Renal pelvis (tissue), 4 donors: Measurements from ENCODE around the gene SLC66A2. TPM values are rescaled to one million over a fixed set of nuclear protein-coding genes. Genes with fewer than 3 reads are reported as not detected.
A peak's percentile ranks its signal among the peaks of the same experiment; 100 is the strongest.
"Not testable (repeated sequence)": the region's sequence is repeated elsewhere in the genome, so short reads cannot be mapped to it uniquely, and the experiment has no call there.

Source experiments
- DNase-seq: peaks from one replicate; pipeline ENCODE4 v3.0.0-alpha.2; 2013
- polyA plus RNA-seq, 3 donors: library from polyadenylated mRNA; unstranded; fragments of 120-200 nt; gene quantifications; one replicate each; pipeline ENCODE4 v1.2.1, GENCODE V29; 2013; ENCODE audit not compliant: insufficient read length in 3 of 3

SLC66A2 gene
- polyA plus RNA-seq, 3 donors = 27.0 to 32.7 (median 31.0) TPM

DNA sequence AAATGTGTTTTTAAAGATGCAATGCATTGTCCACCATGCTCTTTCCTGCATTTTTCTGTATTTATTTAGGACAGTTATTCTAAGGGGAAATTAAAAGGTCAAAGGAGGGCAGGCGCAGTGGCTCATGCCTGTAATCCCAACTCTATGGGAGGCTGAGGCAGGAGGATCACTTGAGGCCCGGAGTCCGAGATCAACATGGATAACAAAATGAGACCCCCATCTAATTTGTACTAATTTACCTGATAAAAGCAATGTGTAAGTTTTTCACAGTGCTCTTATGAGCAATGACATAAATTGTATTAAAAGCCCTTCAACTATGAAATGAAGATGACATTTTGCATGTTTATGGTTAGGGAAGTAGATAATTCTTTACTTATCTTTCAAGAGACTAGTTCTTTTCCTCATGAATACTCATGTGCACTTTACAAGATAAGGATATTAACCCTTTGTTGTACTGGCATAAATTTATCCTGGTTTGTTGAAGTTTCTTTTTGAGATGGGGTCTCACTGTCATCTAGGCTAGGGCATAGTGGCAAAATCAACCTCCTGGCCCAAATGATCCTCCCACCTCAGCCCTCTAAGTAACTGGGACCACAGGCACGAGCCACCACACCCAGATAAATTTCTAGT lies 22.7 kb upstream of the SLC66A2 start:
- no peak for DNase-seq

DNA sequence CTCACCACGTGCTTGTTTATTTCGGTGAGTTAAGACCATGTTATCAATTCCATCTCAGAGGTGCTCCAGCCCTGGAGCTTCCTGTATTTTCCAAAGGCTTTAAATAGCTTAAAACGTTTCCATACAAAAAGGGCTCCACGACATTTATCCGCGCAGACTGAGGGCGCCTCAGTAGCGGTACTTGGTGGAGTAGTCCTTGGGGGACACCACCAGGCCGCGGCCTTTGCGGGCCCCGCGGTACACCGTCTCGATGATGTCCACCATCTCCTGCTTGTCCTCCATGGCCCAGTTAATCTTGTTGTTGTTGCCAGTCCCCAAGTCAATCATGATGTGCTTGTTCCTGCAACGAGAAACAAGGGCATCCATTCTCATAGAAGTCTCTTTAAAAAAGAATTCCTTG lies 22.1 kb upstream of the SLC66A2 start:
- no peak for DNase-seq

DNA sequence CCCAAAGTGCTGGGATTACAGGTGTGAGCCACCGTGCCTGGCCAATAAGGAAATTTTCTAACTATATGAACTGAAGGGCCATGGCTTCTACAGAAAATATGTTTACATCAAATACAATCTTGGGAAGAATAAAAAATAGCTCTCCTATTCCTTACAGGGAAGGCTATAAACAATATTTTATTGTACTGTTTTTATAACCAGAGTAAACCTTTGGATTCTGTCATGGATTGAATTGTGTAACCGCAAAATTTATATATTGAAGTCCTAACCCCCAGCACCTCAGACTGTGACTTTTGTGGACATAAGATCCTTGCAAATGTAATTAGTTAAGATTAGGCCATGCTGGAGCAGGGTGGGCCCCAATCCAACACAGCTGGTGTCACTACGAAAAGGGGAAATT lies 21.3 kb upstream of the SLC66A2 start:
- DNase-seq = no peak

DNA sequence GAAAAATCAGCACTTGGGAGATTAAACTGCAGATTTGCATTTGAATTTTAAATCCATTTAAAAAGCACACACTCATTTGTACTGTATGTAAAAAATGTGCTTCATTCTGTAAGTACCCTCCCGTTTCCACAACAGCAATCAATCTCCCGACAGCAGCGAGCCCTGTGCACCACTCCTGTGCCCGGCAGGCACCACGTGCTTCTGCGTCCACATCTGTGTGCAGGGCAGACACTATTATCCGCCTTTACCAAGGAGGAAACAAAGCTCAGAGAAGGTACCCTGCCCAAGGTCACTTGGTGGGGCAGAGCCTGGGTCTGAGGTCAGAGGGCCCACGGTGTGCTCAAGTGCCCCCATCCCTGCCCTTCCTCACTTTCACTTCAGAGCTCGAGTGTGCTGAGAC lies 20.5 kb upstream of the SLC66A2 start:
- DNase-seq = no peak

DNA sequence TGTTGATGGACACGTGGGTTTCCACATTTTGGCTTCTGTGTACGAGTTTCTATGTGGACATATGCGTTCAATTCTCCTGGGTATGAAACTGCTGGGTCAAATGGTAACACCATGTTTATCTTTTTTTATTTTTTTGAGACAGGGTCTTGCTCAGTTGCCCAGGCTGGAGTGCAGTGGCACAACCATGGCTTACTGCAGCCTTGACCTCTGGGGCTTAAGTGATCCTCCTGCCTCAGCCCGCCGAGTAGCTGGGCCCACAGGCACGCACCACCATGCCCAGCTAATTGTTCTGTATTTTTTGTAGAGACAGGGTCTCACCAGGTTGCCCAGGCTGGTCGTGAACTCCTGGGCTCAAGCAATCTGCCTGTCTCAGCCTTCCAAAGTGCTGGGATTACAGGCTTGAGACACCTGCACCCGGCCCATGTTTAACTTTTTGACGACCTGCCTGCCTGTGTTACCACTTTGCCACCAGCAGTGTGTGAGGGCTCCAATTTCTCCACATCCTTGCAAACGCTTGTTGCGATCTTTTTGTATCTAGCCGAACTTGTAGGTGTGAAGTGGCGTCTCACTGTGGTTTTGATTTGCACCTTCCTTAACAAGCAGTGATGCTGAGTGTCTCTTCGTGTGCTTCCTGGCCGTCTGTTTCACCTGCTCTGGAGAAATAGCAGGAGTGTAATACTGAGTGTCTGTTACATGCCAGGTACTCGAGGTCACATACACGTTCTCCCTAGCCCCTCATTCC lies 19.9 kb upstream of the SLC66A2 start:
- no peak for DNase-seq

DNA sequence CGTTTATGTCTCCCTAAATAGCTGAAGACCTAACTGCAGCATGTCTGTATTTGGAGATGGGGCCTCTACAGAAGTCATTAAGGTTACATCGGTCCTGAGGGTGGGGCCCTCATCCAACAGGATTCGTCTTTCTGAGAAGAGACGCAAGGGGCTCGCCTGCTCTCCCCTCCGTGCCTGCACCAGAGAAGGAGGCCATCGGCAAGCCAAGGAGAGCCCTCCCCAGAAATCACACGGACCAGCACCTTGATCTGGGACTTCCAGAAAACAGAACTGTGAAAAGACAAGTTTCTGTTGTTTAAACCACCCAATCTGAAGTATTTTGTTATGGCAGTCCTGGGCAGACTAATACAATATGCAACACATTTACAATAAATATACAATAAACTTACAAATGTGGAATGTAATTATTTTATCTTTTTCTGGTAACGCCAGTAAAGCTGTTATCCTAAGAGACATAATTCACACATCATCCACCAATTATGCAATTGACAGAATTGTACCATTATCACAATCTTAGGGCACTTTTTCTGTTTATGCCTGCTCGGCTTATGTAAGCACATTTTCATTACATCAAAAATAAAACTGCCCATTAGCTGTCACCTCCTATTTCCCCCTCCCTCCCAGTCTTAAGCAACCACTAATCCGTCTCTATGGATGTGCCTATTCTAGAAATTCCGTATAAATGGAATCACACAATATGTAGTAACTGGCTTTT lies 19.1 kb upstream of the SLC66A2 start:
- no peak for DNase-seq

DNA sequence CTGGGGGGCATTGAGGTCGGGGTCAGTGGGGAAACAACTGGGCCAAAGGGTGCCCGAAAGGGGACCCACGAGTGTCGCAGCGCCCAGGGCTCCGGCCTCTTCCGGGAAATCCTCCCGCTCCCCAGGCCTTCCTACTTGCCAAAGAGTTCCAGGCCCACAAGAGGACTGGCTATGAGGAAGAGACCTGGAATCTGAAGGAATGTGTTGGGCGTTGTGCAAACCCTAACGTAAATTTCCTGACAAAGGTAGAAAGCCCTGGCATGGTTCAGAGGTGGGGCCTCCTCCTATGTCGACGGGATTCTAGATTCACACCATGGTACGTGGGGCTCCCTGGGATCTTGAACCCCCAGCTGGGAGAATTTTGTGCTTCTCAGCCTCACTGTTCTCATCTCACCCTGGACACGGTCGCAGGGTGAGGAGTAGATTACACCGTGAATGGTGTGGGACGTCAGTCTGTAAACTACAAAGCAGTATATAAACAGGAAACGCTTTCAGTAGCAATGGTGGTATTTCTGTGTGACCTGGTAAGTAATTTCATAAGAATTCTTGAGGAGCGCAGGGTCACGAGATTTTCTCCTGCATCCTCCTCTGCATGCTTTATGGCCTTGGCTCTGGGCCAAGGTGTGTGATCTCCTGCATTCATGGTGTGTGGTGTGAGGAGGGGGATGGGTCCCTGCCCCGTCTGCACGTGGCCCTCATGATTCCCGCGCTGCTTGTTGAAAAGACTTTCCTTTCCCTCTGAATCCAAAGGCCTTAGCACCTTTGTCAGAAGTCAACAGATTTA lies 13.9 kb upstream of the SLC66A2 start:
- DNase-seq = peak; percentile 52

DNA sequence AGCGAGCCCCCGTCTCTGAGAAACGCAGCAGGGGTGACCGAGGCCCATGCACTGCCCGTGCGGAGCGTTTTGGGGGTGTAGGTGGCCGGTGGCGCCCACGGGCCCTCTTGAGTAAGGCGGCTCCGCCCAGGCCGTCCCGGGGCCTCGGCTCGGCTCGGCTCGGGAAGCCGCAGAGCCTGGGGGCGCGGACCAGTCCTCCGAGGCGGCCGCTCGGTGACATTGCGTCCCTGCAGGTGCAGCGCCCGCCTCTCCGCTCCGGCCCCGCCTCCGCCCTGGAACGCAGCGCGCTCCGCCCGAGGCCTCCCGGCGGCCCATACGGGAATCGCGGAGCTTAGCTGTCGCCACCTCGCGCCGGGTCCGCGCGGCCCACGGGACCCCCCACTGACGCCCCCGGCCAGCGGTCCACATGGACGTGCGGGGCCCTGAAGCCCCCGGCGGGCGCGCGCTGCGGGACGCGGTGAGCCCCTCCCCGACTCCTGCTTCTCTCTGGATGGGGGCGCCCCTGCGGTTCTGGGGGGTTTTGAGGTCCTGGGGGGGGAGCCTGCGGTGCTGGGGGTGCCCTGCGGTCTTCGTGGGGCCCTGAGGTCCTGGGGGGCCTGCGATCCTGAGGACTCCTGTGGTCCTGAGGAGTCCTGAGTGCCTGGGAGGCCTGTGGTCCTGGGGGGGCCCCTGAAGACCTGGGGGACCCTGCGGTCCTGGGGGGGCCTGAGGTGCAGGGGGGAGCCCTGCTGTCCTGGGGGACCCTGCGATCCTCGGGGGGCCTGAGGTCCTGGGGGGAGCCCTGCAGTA lies 13.1 kb upstream of the SLC66A2 start, which contains the start of gene HSBP1L1:
HSBP1L1 (plus strand) TSS at position 314 of the 789 bp plus-strand sequence; CDS start at position 407, 93 bp downstream.
- DNase-seq = peak; percentile 62

DNA sequence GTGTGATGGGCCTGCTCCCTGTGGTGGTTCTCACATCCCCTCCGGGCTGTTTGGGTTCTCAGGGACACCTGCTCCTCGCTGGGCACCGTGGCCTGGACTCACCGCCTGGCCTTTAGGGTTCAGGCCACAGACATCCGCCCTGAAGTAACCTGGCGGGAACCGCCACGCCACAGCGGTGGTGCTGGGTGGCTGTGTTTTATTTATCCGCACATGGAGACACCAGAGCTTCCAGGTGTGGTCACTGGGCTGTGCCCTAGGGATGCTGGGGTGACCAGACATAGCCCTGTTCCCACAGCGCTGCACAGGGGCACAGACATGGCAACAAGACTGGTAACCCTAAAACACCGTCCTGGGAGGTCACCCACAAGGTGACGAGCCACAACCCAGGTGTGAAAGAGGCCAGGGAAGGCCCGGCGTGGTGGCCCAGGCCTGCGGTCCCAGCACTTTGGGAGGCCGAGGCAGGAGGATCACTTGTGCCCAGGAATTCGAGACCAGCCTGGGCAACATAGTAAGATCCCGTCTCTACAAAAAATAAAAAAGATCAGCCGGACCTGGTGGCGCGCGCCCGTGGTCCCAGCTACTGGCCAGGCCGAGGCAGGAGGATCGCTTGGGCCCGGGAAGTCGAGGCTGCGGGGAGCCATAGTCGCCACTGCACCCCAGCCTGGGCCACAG lies 12.3 kb upstream of the SLC66A2 start:
- no peak for DNase-seq

DNA sequence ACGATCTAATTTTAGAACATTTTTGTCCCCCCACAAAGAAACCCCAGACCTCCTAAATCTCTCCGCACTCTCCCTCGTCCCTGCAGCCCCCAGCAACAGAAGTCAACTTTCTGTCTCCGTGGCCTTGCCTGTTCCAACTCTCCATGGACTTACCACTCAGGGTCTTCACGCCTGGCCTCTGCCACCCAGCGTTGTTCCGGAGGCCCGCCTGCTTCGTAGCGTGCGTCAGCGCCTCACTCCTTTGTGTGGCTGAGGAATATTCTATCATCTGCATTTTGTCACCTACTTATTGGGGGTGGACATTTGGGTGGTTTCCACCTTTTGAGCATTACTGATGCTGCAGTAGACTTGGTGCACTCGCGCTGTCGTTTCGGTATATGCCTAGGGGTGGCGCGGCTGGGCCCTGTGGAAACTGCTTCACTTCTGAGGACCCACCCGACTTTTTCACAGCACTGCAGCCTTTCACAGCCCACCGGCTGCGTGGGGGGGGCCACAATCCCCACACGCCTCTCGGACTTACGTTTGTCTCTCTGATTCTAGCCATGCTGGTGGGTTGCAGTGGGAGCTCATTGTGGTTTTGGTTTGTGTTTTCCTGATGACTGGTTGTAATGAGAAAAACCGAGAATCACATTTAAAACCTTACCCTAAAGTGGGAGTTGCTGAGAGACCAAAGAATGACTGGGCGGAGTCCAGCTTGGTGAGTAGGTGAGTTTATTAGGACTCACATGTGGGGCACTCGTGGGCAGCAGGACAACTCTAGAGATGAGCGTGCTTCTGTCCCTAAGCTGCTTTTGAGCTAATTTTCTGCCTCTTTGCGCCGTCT lies 11.6 kb upstream of the SLC66A2 start:
- no peak for DNase-seq

DNA sequence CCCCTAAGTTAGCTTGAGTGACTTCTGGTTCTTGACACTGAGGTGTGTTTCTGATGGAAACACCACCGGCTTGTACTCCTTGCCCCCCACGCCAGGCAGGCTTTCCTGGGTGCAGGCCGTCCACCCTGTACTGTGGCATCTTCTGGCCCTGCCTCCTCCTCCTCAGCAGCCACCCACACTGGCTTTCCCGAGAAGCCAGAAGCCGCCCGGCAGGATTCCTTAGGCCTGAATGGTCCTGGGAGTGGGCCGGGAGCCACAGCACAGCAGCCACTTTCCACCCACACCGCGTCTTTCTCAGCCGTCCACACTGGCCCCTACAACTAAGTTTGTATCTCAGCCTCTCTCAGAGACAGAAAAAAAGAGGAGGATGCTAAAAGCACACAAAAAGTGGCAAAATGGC lies 10.9 kb upstream of the SLC66A2 start:
- DNase-seq = no peak

DNA sequence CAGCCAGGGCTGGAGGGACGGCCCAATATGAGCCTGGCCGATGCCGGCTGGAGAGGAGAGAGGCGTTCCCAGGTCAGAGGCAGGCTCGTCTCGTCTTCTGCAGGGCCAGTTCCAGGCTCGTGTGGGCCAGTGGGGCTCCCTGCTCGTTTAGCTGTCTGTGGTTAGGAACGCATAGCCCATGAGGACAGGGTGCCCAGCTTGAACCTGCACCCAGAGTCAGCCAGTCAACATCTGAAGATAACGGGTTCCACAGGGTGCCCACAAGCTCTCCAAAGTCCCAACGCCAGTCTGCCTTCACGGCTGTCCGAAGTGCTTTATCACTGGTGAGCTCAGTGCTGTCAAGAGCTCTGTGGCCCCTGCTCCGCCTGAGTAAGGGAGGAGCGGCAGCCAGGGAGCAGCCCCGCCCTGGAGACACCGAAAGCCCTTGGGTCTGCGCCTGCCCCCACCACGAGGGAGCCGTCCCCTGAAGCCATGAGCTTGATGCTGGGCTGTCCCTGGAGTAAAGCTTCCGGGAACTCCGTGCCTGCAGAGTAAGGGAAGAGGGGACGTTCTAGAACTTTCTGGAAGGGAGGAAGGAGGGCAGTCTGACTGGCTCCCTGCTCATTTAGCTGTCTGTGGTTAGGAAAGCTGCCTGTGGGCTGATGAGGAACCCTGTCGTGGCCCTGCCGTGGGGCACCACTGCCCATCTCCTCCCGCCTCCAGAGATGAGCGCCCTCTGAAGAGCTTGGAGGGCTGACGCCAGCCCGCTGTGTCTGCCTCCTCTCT lies 10.3 kb upstream of the SLC66A2 start:
- no peak for DNase-seq

DNA sequence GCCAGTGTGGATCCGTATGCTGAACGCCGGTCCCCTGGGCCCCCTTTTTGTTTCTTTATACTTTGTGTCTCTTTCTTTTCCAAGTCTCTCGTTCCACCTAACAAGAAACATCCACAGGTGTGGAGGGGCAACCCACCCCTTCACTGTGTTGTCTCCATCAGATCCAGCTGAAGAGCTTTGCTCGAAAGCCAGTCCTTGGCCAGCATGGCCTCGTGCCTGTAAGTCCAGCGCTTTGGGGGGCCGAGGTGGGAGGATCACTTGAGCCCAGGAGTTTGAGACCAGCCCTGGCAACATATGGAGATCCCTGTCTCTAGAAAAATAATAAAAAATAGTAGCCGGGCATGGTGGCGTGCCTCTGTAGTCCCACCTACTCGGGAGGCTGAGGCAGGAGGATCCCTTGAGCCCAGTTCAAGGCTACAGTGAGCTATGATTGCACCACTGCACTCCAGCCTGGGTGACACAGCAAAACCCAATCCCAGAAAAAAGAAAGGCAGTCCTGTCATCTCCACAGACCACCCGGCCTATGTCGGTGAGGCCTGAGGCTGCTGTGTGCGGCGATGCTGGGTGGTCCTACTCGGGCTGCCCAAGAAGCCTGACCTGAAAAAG lies 9.6 kb upstream of the SLC66A2 start:
- DNase-seq = no peak

DNA sequence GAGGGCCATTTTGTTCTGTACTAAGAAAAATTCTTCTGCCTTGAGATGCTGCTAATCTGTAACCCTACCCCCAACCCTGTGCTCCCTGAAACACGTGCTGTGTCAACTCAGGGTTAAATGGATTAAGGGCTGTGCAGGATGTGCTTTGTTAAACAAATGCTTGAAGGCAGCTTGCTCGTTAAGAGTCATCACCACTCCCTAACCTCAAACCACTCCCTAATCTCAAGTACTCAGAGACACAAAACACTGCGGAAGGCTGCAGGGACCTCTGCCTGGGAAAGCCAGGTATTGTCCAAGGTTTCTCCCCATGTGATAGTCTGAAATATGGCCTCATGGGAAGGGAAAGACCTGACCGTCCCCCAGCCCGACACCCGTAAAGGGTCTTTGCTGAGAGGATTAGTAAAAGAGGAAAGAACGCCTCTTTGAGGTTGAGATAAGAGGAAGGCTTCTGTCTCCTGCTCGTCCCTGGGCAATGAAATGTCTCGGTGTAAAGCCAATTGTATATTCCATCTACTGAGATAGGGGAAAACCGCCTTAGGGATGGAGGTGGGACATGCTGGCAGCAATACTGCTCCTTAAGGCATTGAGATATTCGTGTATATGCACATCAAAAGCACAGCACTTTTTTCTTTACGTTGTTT lies 8.8 kb upstream of the SLC66A2 start:
- DNase-seq = not testable (repeated sequence)

DNA sequence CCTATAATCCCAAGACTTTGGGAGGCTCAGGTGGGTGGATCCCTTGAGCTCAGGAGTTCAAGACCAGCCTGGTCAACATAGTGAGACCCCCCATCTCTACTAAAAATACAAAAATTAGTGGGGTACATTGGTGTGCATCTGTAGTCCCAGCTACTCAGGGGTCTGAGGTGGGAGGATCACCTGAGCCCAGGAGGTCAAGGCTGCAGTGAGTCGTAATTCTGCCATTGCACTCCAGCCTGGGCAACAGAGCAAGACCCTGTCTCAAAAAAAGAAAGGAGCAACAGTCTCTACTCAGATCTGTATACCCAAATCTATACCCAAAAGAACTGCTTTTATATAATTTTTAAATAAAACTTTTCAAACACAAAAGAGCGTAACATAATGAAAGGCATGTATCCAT lies 7.5 kb upstream of the SLC66A2 start:
- no peak for DNase-seq

DNA sequence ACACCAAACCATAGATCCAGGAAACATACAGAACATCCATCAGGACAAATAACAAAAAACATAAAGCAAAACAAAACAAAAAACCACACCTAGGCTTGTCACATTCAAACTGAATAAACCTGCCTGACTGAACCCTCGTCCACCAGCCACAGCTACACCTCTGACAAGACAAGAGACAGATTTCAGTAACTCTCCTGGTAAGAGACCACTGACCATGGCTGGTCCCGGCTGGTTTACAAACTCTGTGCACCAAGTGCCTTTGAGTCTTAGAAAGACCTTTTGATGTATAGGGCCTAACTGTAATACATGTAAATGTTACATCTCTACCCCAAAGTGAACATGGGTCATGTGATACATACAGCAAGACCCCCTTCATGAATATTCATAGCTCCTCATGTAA lies 4.8 kb upstream of the SLC66A2 start:
- DNase-seq = no peak

DNA sequence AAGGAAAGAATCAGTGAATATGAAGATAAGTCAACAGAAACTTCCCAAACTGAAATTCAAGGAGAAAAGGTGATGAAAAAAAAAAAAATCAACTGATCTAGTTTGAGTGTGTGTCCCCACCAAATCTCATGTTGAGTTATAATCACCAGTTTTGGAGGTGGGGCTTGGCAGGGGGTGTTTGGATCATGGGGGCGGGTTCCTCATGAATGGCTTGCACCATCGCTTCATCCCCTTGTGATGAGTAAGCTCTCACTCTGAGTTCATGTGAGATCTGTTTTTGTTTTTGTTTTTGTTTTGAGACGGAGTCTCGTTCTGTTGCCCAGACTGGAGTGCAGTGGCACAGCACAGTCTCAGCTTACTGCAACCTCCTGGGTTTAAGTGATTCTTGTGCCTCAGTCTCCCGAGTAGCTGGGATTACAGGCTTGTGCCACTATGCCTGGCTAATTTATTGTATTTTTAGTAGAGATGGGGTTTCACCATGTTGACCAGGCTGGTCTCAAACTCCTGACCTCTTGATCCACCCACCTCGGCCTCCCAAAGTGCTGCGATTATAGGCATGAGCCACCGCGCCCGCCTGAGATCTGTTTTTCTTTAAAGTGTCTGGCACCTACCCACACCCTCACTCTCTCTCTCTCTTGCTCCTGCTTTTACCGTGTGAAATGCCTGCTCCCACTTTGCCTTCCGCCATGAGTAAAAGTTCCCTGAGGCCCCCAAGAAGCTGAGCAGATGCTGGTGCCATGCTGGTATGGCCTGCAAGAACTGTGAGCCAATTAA lies 4.0 kb upstream of the SLC66A2 start:
- no peak for DNase-seq
